ENCODE data around the gene CCNI.
A peak's percentile ranks its signal among the peaks of the same experiment; 100 is the strongest.
"Not testable (repeated sequence)": the region's sequence is repeated elsewhere in the genome, so short reads cannot be mapped to it uniquely, and the experiment has no call there.

CCNI gene

DNA sequence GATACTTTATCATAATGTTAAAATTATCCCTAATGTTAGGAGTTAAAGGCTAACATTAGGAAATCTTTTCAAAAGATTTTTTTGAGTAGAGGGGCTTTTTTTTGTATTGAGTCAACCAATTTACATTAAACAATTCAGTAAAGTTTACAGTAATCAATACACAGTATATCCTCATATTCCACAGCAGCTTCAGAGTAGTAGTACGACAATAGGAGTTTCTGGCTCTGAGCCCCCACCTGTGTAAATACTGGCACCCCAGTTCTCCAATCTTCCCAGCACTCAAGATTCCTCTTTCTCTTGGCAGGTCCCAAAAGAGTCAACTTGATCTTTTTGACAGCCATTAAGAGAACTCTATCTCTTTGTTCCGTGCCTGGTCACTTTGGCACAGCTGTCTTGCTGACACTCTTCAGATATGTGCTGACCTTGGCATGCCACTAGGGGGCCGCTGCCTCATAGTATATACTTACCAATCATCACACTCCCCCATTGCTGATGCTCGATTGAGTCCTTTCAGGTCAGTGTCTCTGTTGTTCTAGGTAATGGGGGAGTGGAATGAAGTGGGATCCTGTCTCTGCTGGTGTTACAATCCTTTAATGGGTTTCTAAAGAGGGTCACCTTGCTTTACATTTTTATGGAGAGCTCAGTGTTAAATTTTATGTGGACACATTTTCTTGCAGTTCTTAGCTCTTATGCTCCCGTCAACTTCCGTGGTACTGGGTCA lies 19.5 kb upstream of the CCNI start:
- TF ChIP-seq, protein P1, sequence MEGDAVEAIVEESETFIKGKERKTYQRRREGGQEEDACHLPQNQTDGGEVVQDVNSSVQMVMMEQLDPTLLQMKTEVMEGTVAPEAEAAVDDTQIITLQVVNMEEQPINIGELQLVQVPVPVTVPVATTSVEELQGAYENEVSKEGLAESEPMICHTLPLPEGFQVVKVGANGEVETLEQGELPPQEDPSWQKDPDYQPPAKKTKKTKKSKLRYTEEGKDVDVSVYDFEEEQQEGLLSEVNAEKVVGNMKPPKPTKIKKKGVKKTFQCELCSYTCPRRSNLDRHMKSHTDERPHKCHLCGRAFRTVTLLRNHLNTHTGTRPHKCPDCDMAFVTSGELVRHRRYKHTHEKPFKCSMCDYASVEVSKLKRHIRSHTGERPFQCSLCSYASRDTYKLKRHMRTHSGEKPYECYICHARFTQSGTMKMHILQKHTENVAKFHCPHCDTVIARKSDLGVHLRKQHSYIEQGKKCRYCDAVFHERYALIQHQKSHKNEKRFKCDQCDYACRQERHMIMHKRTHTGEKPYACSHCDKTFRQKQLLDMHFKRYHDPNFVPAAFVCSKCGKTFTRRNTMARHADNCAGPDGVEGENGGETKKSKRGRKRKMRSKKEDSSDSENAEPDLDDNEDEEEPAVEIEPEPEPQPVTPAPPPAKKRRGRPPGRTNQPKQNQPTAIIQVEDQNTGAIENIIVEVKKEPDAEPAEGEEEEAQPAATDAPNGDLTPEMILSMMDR (IDR thresholded peaks at IDR 0.05; ENCODE audit: insufficient read depth, missing control alignments) = peak; percentile 88
- peak; percentile 36 for DNase-seq (ENCODE audit: insufficient read length, low spot score)
- FAIRE-seq = peak; percentile 44

DNA sequence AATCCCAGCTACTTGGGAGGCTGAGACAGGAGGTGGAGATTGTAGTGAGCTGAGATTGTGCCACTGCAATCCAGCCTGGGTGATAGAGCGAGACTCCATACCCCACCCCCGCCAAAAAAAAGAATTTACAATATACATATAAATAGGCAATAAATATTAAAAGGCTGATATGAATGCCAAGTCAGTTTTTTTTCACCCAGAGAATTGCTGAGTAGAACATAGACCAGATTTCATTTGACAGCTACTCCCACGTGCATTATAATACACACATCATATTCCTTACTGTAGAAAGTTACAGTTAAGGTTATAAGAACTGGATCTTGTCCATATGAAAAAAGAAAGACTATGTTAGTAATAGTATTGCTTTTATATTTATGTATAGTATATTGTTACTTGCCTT lies 18.7 kb upstream of the CCNI start:
- TF ChIP-seq, protein P1 (IDR thresholded peaks at IDR 0.05; ENCODE audit: insufficient read depth, missing control alignments) = no peak
- FAIRE-seq (no peak), DNase-seq (ENCODE audit: insufficient read length, low spot score) (no peak)

DNA sequence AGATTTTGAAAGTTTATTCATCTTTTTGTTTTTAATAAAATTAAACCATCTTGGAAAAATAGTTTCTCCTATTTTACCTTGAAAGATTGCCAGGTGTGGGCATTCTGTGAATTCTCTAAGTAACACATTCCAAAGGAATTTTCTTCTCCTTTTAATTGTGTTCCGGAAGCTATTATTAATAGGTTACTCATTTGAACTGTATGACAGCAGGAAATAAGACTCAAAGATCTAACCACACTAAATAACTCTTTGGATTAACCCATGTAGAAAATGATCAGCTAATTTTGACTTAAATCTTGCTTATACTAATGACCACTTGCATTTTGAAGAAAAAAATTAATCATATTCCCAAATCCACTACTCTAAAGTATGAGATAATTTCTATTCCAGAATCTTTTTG lies 17.6 kb upstream of the CCNI start:
- DNase-seq (ENCODE audit: insufficient read length, low spot score) = no peak
- TF ChIP-seq, protein P1 (IDR thresholded peaks at IDR 0.05; ENCODE audit: insufficient read depth, missing control alignments) = no peak
- FAIRE-seq = no peak

DNA sequence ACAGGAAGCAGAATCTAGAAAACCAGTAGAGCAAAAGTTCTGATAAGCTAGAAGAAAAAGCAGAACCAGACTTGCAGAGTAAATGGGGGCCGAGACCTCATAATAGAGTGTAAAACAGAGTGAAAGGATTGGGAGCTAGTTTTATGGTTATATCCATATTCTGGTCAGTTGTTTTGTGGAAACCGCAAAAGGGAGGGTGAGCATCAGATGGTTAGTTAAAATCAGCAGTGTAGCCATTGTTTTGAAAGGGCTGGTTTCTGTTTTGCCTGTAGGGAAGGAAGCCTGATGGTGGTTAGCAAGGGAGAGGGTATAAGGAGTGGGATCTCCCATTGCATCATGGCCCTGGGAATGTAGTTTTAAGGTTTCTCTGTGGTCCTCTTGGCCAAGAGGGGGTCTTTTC lies 17.2 kb upstream of the CCNI start:
- DNase-seq (ENCODE audit: insufficient read length, low spot score) = no peak
- no peak for FAIRE-seq
- TF ChIP-seq, protein P1 (IDR thresholded peaks at IDR 0.05; ENCODE audit: insufficient read depth, missing control alignments) = no peak

DNA sequence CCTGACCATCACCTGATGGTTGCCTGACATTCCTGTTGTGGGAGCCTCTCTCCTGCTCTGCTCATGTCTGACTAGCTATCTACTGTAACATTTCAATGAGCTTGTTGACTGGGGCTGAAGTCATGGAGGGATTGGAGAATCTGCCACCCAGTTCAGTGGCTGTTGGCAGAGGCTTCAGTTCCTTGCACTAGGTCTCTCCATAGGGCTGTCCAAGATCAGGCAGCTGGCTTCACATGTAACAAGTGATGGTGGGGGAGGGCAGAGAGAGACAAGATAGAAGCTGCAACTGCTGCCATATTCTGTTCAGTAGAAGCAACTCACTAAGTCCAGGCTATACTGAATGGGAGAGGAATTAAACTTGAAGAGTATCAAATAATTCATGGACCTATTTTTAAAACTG lies 14.1 kb upstream of the CCNI start:
- no peak for FAIRE-seq
- DNase-seq (ENCODE audit: insufficient read length, low spot score) = no peak
- TF ChIP-seq, protein P1 (IDR thresholded peaks at IDR 0.05; ENCODE audit: insufficient read depth, missing control alignments) = no peak

DNA sequence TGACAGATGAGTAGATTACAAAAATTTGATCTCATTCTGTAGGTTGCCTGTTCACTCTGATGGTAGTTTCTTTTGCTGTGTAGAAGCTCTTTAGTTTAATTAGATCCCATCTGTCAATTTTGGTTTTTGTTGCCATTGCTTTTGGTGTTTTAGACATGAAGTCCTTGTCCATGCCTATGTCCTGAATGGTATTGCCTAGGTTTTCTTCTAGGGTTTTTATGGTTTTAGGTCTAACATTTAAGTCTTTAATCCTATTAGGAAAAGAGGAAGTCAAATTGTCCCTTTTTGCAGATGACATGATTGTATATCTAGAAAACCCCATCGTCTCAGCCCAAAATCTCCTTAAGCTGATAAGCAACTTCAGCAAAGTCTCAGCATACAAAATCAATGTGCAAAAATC lies 11.2 kb upstream of the CCNI start:
- not testable (repeated sequence) for FAIRE-seq; DNase-seq (ENCODE audit: insufficient read length, low spot score)

DNA sequence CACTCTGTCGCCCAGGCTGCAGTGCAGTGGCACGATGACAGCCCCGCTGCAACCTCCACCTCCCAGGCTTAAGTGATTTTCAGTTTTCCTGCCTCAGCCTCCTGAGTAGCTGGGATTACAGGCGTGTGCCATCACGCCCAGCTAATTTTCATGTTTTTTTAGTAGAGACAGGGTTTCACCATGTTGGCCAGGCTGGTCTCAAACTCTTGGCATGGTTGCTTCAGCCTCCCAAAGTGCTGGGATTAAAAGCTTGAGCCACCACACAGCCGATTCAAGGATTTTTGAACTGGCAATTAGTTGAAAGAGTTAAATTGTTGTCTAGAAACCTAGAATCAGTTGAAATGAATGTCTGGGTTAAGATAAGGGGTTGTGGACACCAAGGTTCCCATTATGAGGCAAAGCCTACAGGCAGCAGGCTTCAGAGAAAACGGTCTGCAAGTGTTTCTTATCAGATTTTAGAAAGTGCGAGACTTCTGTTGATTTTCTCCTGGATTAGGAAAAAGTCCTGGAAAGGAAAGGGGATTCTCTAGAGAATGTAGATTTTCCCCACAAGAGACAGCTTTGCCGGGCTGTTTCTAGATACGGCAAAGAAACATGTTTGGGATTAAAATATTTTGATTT lies 8.3 kb upstream of the CCNI start:
- no peak for DNase-seq (ENCODE audit: insufficient read length, low spot score)
- TF ChIP-seq, protein P1 (IDR thresholded peaks at IDR 0.05; ENCODE audit: insufficient read depth, missing control alignments) = no peak
- FAIRE-seq = no peak

All from D721Med (cell line).